Spinal cord (tissue), 10 donors: Measurements from ENCODE around the gene AFAP1L2. TPM values are rescaled to one million over a fixed set of nuclear protein-coding genes. Genes with fewer than 3 reads are reported as not detected.

Source experiments
- DNase-seq, 6 donors: peaks; one replicate each; pipeline versions ENCODE4 v3.0.0 to v3.0.0-alpha.2; 2013 to 2015; ENCODE audit warnings: low spot score in 6 of 6, low read depth in 4 of 6
- H3K27ac ChIP-seq: one replicate; pipeline ENCODE4 v1.5.1; 2013; ENCODE audit warnings: low read depth, low read length, control low read depth
- H3K27me3 ChIP-seq: one replicate; pipeline ENCODE4 v1.6.1; 2013; ENCODE audit warnings: low read length; ENCODE audit not compliant: control insufficient read depth, insufficient read depth
- H3K36me3 ChIP-seq: one replicate; pipeline ENCODE4 v1.6.1; 2013; ENCODE audit warnings: low read length; ENCODE audit not compliant: control insufficient read depth, insufficient read depth
- H3K4me1 ChIP-seq: one replicate; pipeline ENCODE4 v1.6.1; 2013; ENCODE audit warnings: low read length; ENCODE audit not compliant: control insufficient read depth, insufficient read depth
- H3K4me3 ChIP-seq: one replicate; pipeline ENCODE4 v1.5.1; 2013; ENCODE audit warnings: low read depth, low read length, control low read depth
- H3K9me3 ChIP-seq: one replicate; pipeline ENCODE4 v1.6.1; 2013; ENCODE audit warnings: low read length; ENCODE audit not compliant: control insufficient read depth, insufficient read depth
- WGBS: methylation state at CpG from one replicate; pipeline ENCODE4 v1.1.5; 2013; ENCODE audit warnings: missing lambda C conversion rate; ENCODE audit not compliant: insufficient coverage; 5-methylcytosine and 5-hydroxymethylcytosine counted together
- polyA plus RNA-seq, 2 donors: library from polyadenylated mRNA; unstranded; fragments of 120-200 nt; gene quantifications; one replicate each; pipeline ENCODE4 v1.2.1, GENCODE V29; 2013; ENCODE audit not compliant: insufficient read length in 2 of 2
- total RNA-seq, 2 donors: library from RNA; depleted of rRNA in 1 of 2; stranded (reverse); fragments of 120-200 nt in 1 of 2; fragments of >200 nt in 1 of 2; gene quantifications; one replicate each; pipeline versions ENCODE4 v1.2.3 to v1.2.4, GENCODE V29; 2013 to 2014
- donor health status: healthy.

The AFAP1L2 gene
- total and polyA plus RNA-seq, 4 donors: 47.6 to 61.5 (median 54.9) TPM

- Histone ChIP-seq H3K4me1 (peaks cover 57% of the 10 kb centered on the region), H3K27me3 (no peaks in the 10 kb centered on the region)
Observed at GRCh38 chr10:114393482-114393881, 10.8 kb downstream of the AFAP1L2 start.

GRCh38 chr10:114392112-114392835 lies 12.0 kb downstream of the AFAP1L2 start:
- WGBS: 79% methylated on average over 2 of the region's 5 CpGs
- H3K36me3 ChIP-seq: no peaks in the 10 kb centered on the region
- H3K4me3 ChIP-seq: no peak overlapping the region
- H3K4me1 ChIP-seq: peaks cover 51% of the 10 kb centered on the region
- H3K27me3 ChIP-seq: no peaks in the 10 kb centered on the region
- DNase-seq: no peak
- H3K9me3 ChIP-seq: no peaks in the 10 kb centered on the region
- peak overlapping the region; percentile 10 for H3K27ac ChIP-seq

More at GRCh38 chr10:114393482-114393881, 10.8 kb downstream of the AFAP1L2 start:
- Histone ChIP-seq H3K36me3 (no peaks in the 10 kb centered on the region), H3K9me3 (no peaks in the 10 kb centered on the region), H3K4me3 (no peak overlapping the region), H3K27ac (peak overlapping the region; percentile 78)
- no peak for DNase-seq
- no CpG with 5 or more reads among the region's 11 CpGs for WGBS

- Histone ChIP-seq H3K36me3 (no peaks in the 10 kb centered on the region), H3K4me1 (peaks cover 51% of the 10 kb centered on the region), H3K27ac (no peak overlapping the region), H3K27me3 (no peaks in the 10 kb centered on the region), H3K9me3 (no peaks in the 10 kb centered on the region), H3K4me3 (no peak overlapping the region)
- 80% methylated on average over 2 of the region's 5 CpGs for WGBS
- no peak for DNase-seq
Observed at GRCh38 chr10:114391599-114391998, 12.7 kb downstream of the AFAP1L2 start.

DNA sequence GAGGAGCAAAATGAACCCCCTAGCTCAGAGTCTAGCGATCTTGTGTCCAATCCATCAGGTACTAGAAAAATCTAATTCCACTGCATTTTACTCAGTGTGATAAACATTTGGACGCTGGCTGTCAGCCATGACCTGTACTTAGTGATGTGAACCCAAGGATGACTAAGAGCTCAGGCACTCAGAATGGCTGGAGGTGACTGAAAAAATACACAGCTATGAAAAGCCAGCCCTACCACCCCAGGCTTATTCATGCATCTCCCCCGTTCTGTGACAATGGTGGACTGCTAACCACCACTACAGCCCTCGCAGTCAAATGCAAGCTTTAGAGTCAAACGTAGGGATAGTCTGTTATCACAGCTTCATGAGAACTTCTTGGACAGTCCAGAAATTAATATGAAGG lies 14.9 kb downstream of the AFAP1L2 start:
- WGBS: 70% methylated on average over 3 of the region's 5 CpGs
- no peak overlapping the region for H3K27ac ChIP-seq
- no peaks in the 10 kb centered on the region for H3K27me3 ChIP-seq
- no peak overlapping the region for H3K4me3 ChIP-seq
- H3K9me3 ChIP-seq: no peaks in the 10 kb centered on the region
- no peak for DNase-seq
- H3K36me3 ChIP-seq: no peaks in the 10 kb centered on the region
- H3K4me1 ChIP-seq: peaks cover 53% of the 10 kb centered on the region

DNA sequence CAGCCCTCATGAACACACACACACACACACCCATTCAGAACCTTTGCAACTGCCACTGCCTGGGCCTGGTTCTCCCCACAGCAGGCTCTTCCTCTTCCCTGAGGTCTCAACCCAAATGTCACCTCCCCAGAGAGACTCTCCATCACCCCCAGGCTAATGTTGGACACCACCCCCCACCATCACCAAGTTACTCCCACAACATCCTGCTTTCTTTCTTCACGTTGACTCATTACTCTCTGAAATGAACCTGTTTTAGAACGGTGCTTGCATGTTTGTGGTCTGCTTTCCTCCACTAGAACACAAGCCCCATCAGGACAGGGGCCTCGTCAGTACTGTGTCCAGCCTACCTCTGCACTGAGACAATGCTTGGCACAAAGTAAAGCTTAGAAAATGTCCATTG lies 16.0 kb downstream of the AFAP1L2 start:
- Histone ChIP-seq H3K27me3 (no peaks in the 10 kb centered on the region), H3K9me3 (no peaks in the 10 kb centered on the region), H3K27ac (no peak overlapping the region), H3K4me1 (peaks cover 50% of the 10 kb centered on the region), H3K36me3 (no peaks in the 10 kb centered on the region), H3K4me3 (no peak overlapping the region)
- DNase-seq: no peak
- 56% methylated on average over 2 of the region's 3 CpGs for WGBS

DNA sequence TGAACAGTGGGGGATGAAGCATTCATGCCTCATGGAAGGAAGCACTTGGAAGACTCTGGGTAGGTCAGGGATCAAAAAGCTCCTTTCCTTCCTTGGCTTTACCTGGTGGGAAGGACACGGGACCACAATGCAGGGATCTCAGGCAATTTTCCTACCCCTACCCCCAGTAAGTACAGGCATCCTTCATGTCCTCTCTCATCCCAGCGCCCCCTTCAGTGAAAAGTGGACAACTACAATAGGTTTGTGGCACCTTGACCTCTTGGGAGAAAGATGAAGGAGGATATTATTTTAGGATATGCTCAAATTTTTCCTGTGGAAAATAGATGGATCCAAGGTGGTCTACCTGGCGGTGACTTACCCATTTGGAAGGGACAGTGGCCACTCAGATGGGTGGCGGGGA lies 16.5 kb downstream of the AFAP1L2 start:
- Histone ChIP-seq H3K27me3 (no peaks in the 10 kb centered on the region), H3K36me3 (no peaks in the 10 kb centered on the region), H3K27ac (no peak overlapping the region), H3K4me1 (peaks cover 46% of the 10 kb centered on the region), H3K4me3 (no peak overlapping the region), H3K9me3 (no peaks in the 10 kb centered on the region)
- WGBS: 92% methylated on average over 2 of the region's 4 CpGs
- no peak for DNase-seq

- Histone ChIP-seq H3K4me3 (no peak overlapping the region), H3K27ac (no peak overlapping the region), H3K27me3 (no peaks in the 10 kb centered on the region), H3K4me1 (peaks cover 38% of the 10 kb centered on the region), H3K9me3 (no peaks in the 10 kb centered on the region), H3K36me3 (no peaks in the 10 kb centered on the region)
- WGBS: 78% methylated on average over 6 of the region's 6 CpGs
- DNase-seq: no peak
Observed at GRCh38 chr10:114386452-114386851, 17.9 kb downstream of the AFAP1L2 start.

DNA sequence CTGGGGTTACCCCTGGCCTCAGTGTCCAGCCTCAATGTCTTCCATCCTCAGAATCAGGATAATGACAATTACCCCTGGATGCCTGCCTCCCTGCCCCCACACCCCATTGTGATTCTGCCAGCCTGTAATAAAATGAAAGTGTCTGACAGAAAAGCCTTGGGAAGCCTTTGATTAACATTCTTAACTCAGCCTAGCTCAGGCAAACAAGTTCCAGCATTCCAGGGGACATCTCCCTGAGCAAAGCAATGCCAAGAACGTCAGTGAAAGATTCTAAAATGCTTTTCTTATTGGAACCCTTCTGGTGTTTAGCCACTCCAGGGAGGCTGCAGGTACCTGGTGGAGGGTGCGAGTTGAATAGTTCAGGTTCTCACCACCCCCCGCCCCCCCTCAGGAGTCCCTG lies 18.7 kb downstream of the AFAP1L2 start:
- H3K4me3 ChIP-seq: no peak overlapping the region
- DNase-seq: no peak
- no peaks in the 10 kb centered on the region for H3K27me3 ChIP-seq
- H3K36me3 ChIP-seq: no peaks in the 10 kb centered on the region
- H3K4me1 ChIP-seq: peaks cover 37% of the 10 kb centered on the region
- peak overlapping the region; percentile 69 for H3K27ac ChIP-seq
- 54% methylated on average over 3 of the region's 3 CpGs for WGBS
- H3K9me3 ChIP-seq: no peaks in the 10 kb centered on the region

GRCh38 chr10:114384601-114385000 lies 19.7 kb downstream of the AFAP1L2 start:
- no peak for DNase-seq
- Histone ChIP-seq H3K27me3 (no peaks in the 10 kb centered on the region), H3K27ac (peak overlapping the region; percentile 69), H3K36me3 (no peaks in the 10 kb centered on the region), H3K9me3 (no peaks in the 10 kb centered on the region), H3K4me3 (no peak overlapping the region), H3K4me1 (peaks cover 37% of the 10 kb centered on the region)
- 68% methylated on average over 4 of the region's 5 CpGs for WGBS

DNA sequence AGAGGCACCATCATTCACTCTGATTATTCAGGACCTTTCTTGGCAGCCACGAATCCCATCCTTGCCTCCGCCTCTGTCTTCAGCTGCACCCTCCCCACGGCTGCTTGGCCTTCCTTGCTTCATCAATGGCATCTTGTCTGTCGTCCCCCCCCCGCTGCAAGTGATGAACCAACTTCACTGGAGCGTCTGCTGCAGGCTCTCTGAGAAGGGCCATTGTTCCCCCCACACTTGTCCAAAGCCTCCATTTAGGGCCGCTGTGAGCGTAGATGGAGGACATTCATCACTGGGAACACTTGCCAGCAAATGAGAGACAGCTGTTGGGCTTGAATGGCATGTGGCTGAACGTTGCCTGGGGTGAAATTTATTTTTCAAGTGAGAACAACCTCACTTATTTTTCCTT lies 20.1 kb downstream of the AFAP1L2 start:
- H3K27ac ChIP-seq: peak overlapping the region; percentile 69
- H3K4me1 ChIP-seq: peaks cover 37% of the 10 kb centered on the region
- no peaks in the 10 kb centered on the region for H3K9me3 ChIP-seq
- no peak overlapping the region for H3K4me3 ChIP-seq
- H3K27me3 ChIP-seq: no peaks in the 10 kb centered on the region
- no peaks in the 10 kb centered on the region for H3K36me3 ChIP-seq
- 61% methylated on average over 5 of the region's 9 CpGs for WGBS
- DNase-seq: peak in 3 of 6 donors; percentile 42 to 85 (median 71)
